H9 (cell line): ENCODE results near the gene RPS29. TPM values are rescaled to one million over a fixed set of nuclear protein-coding genes. Genes with fewer than 3 reads are reported as not detected.

ENCODE experiments used
- DNase-seq: peaks from one replicate; pipeline ENCODE4 v3.0.0-alpha.2; 2017
- H2AFZ ChIP-seq: one replicate; pipeline ENCODE4 v1.6.1; 2013; ENCODE audit warnings: mild to moderate bottlenecking, low read length, control low read depth, moderate library complexity
- H2AK5ac ChIP-seq: 2 replicates; pipeline ENCODE4 v1.6.1; 2013; ENCODE audit warnings: low read length, control low read depth, mixed read lengths; ENCODE audit not compliant: insufficient read length
- H2BK120ac ChIP-seq: one replicate; pipeline ENCODE4 v1.6.1; 2013; ENCODE audit warnings: low read depth, mild to moderate bottlenecking, low read length, control low read depth, inconsistent platforms; ENCODE audit not compliant: poor library complexity, severe bottlenecking
- H2BK12ac ChIP-seq: 2 replicates; pipeline ENCODE4 v1.6.1; 2013; ENCODE audit warnings: low read length, control low read depth, mixed read lengths, low read depth; ENCODE audit not compliant: insufficient read length
- H2BK15ac ChIP-seq: 2 replicates; pipeline ENCODE4 v1.6.1; 2013; ENCODE audit warnings: low read depth, low read length, control low read depth
- H2BK20ac ChIP-seq: one replicate; pipeline ENCODE4 v1.6.1; 2013; ENCODE audit warnings: low read depth, mild to moderate bottlenecking, low read length, control low read depth, inconsistent platforms; ENCODE audit not compliant: poor library complexity, severe bottlenecking
- H2BK5ac ChIP-seq: 2 replicates; pipeline ENCODE4 v1.6.1; 2013; ENCODE audit warnings: low read length, control low read depth, mixed read lengths; ENCODE audit not compliant: insufficient read length
- H3K14ac ChIP-seq: 2 replicates; pipeline ENCODE4 v1.6.1; 2013; ENCODE audit warnings: low read length, control low read depth; ENCODE audit not compliant: insufficient read depth
- H3K18ac ChIP-seq: 2 replicates; pipeline ENCODE4 v1.6.1; 2013; ENCODE audit warnings: low read depth, mild to moderate bottlenecking, mixed read lengths, low read length, control low read depth; ENCODE audit not compliant: insufficient read length
- H3K23ac ChIP-seq: 2 replicates; pipeline ENCODE4 v1.6.1; 2013; ENCODE audit warnings: low read length, control low read depth, mixed read lengths, low read depth; ENCODE audit not compliant: insufficient read length
- H3K23me2 ChIP-seq: 2 replicates; pipeline ENCODE4 v1.6.1; 2013; ENCODE audit warnings: low read depth, mild to moderate bottlenecking, mixed read lengths, low read length, control low read depth; ENCODE audit not compliant: insufficient read length, poor library complexity, severe bottlenecking
- H3K27ac ChIP-seq: 2 replicates; pipeline ENCODE4 v1.5.1; 2013; ENCODE audit warnings: low read length, control low read depth, mixed read lengths, low read depth; ENCODE audit not compliant: insufficient read length
- H3K27me3 ChIP-seq: 2 replicates; pipeline ENCODE4 v1.6.1; 2013; ENCODE audit warnings: low read length, control low read depth, inconsistent platforms; ENCODE audit not compliant: insufficient read depth
- H3K4ac ChIP-seq: 2 replicates; pipeline ENCODE4 v1.6.1; 2013; ENCODE audit warnings: low read depth, mild to moderate bottlenecking, control low read depth, inconsistent platforms, low read length, moderate library complexity
- H3K4me1 ChIP-seq: 2 replicates; pipeline ENCODE4 v1.6.1; 2013; ENCODE audit warnings: low read length, control low read depth, inconsistent platforms; ENCODE audit not compliant: insufficient read depth
- H3K4me2 ChIP-seq: 2 replicates; pipeline ENCODE4 v1.6.1; 2013; ENCODE audit warnings: low read length, control low read depth, mixed read lengths; ENCODE audit not compliant: insufficient read length, insufficient read depth
- H3K56ac ChIP-seq: 2 replicates; pipeline ENCODE4 v1.6.1; 2013; ENCODE audit warnings: low read depth, mild to moderate bottlenecking, mixed read lengths, low read length, control low read depth; ENCODE audit not compliant: insufficient read length
- H3K79me1 ChIP-seq: 2 replicates; pipeline ENCODE4 v1.6.1; 2013; ENCODE audit warnings: low read depth, mild to moderate bottlenecking, moderate library complexity, low read length, control low read depth, inconsistent platforms; ENCODE audit not compliant: insufficient read depth, poor library complexity, severe bottlenecking
- H3K79me2 ChIP-seq: 2 replicates; pipeline ENCODE4 v1.6.1; 2013; ENCODE audit warnings: low read length, control low read depth, inconsistent platforms; ENCODE audit not compliant: insufficient read depth
- H3K9ac ChIP-seq: 2 replicates; pipeline ENCODE4 v1.6.1; 2013; ENCODE audit warnings: low read length, control low read depth, mixed read lengths; ENCODE audit not compliant: insufficient read length; ENCODE audit errors: extremely low read depth
- H3K9me3 ChIP-seq: one replicate; pipeline ENCODE4 v1.6.1; 2013; ENCODE audit warnings: low read depth, low read length, inconsistent platforms; ENCODE audit not compliant: control insufficient read depth
- H3T11ph ChIP-seq: one replicate; pipeline ENCODE4 v1.6.1; 2013; ENCODE audit warnings: mild to moderate bottlenecking, low read length, control low read depth, inconsistent platforms
- H4K20me1 ChIP-seq: one replicate; pipeline ENCODE4 v1.6.1; 2013; ENCODE audit not compliant: control insufficient read depth, insufficient read length, insufficient read depth
- H4K5ac ChIP-seq: 2 replicates; pipeline ENCODE4 v1.6.1; 2013; ENCODE audit warnings: low read depth, mild to moderate bottlenecking, mixed read lengths, low read length, control low read depth; ENCODE audit not compliant: insufficient read length
- H4K8ac ChIP-seq: replicated peaks from 2 replicates; pipeline ENCODE4 v1.6.1; 2013; ENCODE audit warnings: low read length, control low read depth, mixed read lengths, low read depth; ENCODE audit not compliant: insufficient read length
- H4K91ac ChIP-seq: 2 replicates; pipeline ENCODE4 v1.6.1; 2013; ENCODE audit warnings: low read depth, mild to moderate bottlenecking, moderate library complexity, mixed read lengths, low read length, control low read depth; ENCODE audit not compliant: insufficient read length
- H3K27ac Mint-ChIP-seq, 3 experiments: 2 replicates in 2 of 3; 3 replicates in 1 of 3; pipeline ENCODE4 v1.8.0; 2020 to 2021; ENCODE audit warnings: mixed read lengths in 3 of 3, mild to moderate bottlenecking in 1 of 3, moderate library complexity in 1 of 3
- H3K27me3 Mint-ChIP-seq: 2 replicates; pipeline ENCODE4 v1.8.0; 2021; ENCODE audit warnings: low read depth, mild to moderate bottlenecking, moderate library complexity, mixed read lengths
- H3K36me3 Mint-ChIP-seq, 3 experiments: 2 replicates in 2 of 3; 3 replicates in 1 of 3; pipeline ENCODE4 v1.8.0; 2020 to 2021; ENCODE audit warnings: low read depth in 3 of 3, mixed read lengths in 3 of 3; ENCODE audit not compliant: insufficient read depth in 1 of 3
- H3K4me1 Mint-ChIP-seq, 2 experiments: 2 replicates each; pipeline ENCODE4 v1.8.0; 2020; ENCODE audit warnings: mixed read lengths in 2 of 2
- H3K4me3 Mint-ChIP-seq, 2 experiments: 2 replicates in 1 of 2; 3 replicates in 1 of 2; pipeline ENCODE4 v1.8.0; 2020 to 2021; ENCODE audit warnings: mild to moderate bottlenecking in 2 of 2, mixed read lengths in 2 of 2, moderate library complexity in 1 of 2
- H3K9me3 Mint-ChIP-seq, 2 experiments: 2 replicates in 1 of 2; 3 replicates in 1 of 2; pipeline ENCODE4 v1.8.0; 2020; ENCODE audit warnings: mild to moderate bottlenecking in 2 of 2, mixed read lengths in 2 of 2, moderate library complexity in 1 of 2
- CTCF ChIP-seq: fragments of 200-600 bp; sonication (generic); conservative IDR thresholded peaks from 3 replicates; pipeline ENCODE4 v1.8.0; 2021; ENCODE audit warnings: antibody characterized with exemption, mild to moderate bottlenecking
- WGBS: extraction: QIAGEN DNeasy Blood & Tissue Kit; methylation state at CpG from one replicate; pipeline ENCODE4 v1.1.7; 2013; ENCODE audit warnings: missing lambda C conversion rate, low lambda C conversion rate, mixed read lengths; ENCODE audit not compliant: insufficient read length; ENCODE audit errors: extremely low coverage; 5-methylcytosine and 5-hydroxymethylcytosine counted together
- total RNA-seq: library from RNA; stranded (reverse); gene quantifications from 2 replicates; pipeline ENCODE4 v1.2.1, GENCODE V29; 2021

RPS29 gene
- total RNA-seq, 1 experiment from 2014 or later = 1,963 TPM

GRCh38 chr14:49612251-49612650 lies 26.1 kb upstream of the RPS29 start:
- peaks cover 6 to 41% (median 26%) of the 10 kb centered on the region in 3 experiments; a peak in 6 of 7 replicates for H3K36me3 Mint-ChIP-seq
- no peak overlapping the region for H2AFZ ChIP-seq
- H3K4me1 Mint-ChIP-seq = peaks cover 3 to 6% of the 10 kb centered on the region in 2 experiments; a peak in 2 of 4 replicates

More at GRCh38 chr14:49612251-49612650, 26.1 kb upstream of the RPS29 start:
- no peak overlapping the region for H3K4me2 ChIP-seq
- Mint-ChIP-seq H3K27me3 (no peaks in the 10 kb centered on the region), H3K27ac (no peak overlapping the region; a peak in 2 of 7 replicates), H3K4me3 (no peak overlapping the region), H3K9me3 (no peaks in the 10 kb centered on the region)
- no peak overlapping the region for H4K8ac ChIP-seq
- no peak overlapping the region for H2BK12ac ChIP-seq
- H3K79me1 ChIP-seq = no peaks in the 10 kb centered on the region
- no peaks in the 10 kb centered on the region for H3K4me1 ChIP-seq
- H3K9me3 ChIP-seq = no peaks in the 10 kb centered on the region
- no peak overlapping the region for H3K23ac ChIP-seq
- no peak overlapping the region for H2BK15ac ChIP-seq
- no CpG with 5 or more reads among the region's 4 CpGs for WGBS
- H3K27me3 ChIP-seq = no peaks in the 10 kb centered on the region
- no peak for TF ChIP-seq CTCF
- no peaks in the 10 kb centered on the region for H3K79me2 ChIP-seq
- H3K56ac ChIP-seq = no peak overlapping the region
- no peak overlapping the region for H2AK5ac ChIP-seq
- no peaks in the 10 kb centered on the region for H4K20me1 ChIP-seq
- no peak for DNase-seq
- H2BK5ac ChIP-seq = no peak overlapping the region
- no peaks in the 10 kb centered on the region for H3K23me2 ChIP-seq
- H3T11ph ChIP-seq = no peak overlapping the region
- no peak overlapping the region for H3K14ac ChIP-seq
- H4K5ac ChIP-seq = no peak overlapping the region
- no peak overlapping the region for H2BK120ac ChIP-seq
- H4K91ac ChIP-seq = no peak overlapping the region
- no peak overlapping the region for H3K27ac ChIP-seq
- no peak overlapping the region for H3K18ac ChIP-seq
- H3K4ac ChIP-seq = no peak overlapping the region
- H3K9ac ChIP-seq = no peak overlapping the region
- H2BK20ac ChIP-seq = no peak overlapping the region
